ENCODE measurements around the gene UBE2J2.

The UBE2J2 gene

DNA sequence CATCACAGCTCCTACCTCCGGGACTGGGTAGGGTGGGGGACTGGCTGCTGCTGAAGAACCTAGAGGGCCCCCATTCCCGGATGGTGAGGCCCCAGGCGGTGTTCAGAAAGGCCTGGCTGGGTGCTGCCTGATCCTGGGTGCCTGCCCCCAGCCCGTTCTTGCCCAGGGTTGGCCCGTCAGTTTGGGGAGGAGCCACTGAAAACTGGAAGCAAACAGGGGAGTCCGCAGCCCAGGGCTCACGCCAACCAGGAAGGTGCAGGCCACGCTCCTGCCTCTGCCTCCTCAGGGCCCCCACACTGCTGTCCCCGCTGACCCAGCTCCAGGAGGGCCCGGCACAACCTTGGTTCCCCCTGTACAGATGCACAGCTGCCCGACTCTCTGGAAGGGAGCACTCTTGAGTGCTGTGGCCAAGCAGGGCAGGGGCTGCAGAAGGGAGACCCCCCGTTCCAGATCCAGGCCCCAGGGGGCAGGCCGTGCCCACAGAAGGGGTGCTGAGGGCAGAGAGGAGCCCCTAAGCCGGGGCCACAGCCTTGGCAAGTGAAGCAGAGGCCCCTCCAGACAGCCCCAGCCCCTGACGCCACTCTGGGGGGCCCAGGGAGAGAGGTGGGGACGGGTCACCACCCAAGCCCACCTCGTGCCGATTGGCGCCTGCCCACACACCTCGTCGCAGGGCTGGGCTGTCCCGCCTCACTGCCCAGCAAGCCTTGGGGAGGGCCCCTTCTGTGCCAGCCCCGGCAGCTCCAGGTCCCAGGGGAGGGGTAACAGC lies 32.6 kb downstream of the UBE2J2 start:
- no peak for DNase-seq (ENCODE audit: low read depth in 2 of 2)

DNA sequence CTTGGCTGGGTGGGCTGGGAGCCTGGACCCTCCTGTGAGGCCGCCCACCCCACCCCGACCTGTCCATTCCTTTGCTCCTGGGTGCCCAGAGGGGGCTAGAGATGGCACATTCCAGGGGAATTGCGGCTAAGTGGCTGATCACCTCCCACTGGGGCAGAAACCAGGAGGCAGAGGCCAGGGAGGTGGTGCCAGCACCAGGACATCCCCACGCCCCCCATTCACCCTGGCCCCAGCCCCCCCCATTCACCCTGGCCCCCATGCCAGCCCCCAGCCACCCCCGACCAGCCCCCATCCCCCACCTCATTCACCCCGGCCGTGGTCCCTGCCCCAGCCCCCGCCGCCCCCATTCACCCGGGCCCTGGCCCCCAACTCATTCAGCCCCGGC lies 33.3 kb downstream of the UBE2J2 start:
- DNase-seq (ENCODE audit: low read depth in 2 of 2): no peak

DNA sequence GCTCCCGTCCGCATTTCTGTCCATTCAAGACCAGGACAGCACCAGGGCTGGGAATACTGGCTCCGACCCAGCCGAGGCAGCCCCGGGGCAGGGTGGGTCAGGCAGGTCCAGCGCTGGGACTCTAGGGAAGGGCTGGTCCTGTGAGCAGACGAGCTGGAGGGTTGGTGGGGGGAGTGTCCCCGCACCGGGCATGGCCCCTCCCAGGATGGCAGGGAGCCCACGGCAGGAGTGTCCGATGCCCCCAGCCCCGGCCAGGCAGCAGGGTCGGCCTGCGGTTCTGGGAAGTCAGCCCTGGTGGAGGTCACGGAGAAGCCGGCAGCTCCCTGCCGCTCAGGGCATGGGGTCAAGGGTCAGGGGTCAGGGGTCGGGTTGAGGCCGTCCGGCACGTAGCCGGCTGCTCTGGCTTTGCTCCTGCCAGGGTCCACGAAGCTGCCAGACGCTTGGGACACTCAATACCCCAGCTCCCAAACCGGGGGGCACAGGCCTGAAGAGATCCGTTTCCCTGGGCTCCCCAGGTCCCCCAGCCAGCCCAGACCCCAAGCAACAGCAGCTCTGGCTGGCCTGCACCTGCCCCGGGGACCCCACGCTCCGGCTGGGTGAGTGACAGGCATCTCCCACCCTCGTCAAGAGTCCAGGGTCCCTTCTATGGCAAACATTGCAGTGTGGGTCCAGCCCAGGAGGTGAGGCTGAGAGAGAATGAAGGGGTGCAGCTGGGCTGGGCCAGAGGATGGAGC lies 33.9 kb downstream of the UBE2J2 start:
- DNase-seq (ENCODE audit: low read depth in 2 of 2): no peak

DNA sequence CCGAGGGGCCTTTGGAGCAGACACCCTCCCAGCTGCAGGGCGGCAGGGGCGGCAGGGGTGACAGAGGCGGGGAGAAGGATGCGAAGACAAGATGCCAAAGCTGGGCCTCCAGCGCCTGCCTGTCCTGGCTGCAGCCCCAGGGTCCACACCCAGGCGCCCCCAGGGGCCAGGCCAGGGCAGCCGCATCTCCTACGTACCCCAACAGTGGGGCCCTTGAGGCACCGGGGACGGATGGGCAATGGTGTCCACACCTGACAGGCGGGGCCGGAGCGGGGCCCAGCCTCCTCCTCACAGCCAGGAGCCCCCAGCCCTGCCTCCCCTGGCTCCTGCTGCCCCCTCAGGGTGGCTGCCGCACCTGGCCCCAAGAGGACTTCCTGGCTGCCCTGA lies 34.4 kb downstream of the UBE2J2 start:
- DNase-seq (ENCODE audit: low read depth in 2 of 2): no peak

DNA sequence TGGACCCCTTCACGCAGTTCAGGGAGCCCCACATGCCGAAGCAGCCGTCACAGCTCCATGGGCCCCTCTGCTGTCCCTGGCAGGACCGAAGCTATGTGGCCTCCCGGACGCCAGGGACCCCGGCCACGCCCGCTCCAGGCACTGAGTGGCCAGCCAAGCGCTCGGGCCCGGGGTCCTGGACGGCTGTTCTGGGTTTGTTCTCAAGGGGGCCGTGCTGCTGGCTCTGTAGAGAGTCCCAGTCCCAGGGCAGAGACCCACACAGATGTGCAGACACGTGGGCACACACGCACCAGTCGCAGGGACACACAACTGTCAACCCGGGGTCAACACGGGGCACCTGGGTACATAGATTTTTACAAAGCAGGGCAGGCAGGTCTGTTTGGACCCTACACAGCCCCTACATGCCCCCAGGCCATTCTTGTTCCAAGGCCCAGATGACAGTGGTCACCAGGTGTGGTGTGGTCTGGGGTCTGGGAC lies 34.9 kb downstream of the UBE2J2 start:
- no peak for DNase-seq (ENCODE audit: low read depth in 2 of 2)

DNA sequence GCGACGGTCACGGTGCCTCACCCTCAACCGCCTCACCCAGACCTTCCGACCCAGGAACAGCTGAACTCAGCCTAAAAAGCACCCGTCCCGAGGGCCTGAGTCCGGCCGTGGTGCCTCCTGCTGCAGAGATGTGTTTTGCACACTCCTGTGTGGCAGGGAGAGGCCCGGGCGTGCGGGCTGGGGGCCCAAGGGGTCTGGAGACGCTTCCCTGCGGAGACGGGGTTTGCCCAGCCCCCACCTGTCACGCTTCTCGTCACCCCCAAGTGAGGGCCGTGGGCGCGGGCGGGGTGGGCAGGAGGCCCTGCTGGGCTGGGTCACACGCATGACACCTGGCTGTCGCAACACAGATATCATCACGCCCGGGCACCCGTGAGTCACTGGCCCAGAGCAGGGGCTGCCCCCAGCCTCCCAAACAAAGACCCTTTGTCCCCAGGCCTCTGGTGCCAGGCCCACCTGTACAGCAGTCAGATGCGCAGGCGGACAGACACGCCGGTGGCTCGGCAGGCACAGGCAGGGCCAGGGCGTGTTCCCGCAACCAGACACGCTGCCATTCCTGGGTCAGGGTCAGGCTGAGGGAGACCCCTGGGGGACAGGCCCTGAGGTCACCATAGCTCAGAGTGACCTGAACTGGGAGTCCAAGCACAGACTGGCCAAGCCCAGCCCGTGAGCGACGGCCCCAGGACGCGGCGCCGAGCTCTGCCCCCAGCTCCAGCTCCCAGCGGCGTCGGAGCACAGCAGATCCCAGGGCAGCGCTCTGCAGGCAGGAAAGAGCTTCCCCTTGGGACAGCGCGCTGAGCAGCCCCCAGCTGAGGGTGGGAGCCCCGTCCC lies 35.6 kb downstream of the UBE2J2 start:
- DNase-seq (ENCODE audit: low read depth in 2 of 2): no peak

DNA sequence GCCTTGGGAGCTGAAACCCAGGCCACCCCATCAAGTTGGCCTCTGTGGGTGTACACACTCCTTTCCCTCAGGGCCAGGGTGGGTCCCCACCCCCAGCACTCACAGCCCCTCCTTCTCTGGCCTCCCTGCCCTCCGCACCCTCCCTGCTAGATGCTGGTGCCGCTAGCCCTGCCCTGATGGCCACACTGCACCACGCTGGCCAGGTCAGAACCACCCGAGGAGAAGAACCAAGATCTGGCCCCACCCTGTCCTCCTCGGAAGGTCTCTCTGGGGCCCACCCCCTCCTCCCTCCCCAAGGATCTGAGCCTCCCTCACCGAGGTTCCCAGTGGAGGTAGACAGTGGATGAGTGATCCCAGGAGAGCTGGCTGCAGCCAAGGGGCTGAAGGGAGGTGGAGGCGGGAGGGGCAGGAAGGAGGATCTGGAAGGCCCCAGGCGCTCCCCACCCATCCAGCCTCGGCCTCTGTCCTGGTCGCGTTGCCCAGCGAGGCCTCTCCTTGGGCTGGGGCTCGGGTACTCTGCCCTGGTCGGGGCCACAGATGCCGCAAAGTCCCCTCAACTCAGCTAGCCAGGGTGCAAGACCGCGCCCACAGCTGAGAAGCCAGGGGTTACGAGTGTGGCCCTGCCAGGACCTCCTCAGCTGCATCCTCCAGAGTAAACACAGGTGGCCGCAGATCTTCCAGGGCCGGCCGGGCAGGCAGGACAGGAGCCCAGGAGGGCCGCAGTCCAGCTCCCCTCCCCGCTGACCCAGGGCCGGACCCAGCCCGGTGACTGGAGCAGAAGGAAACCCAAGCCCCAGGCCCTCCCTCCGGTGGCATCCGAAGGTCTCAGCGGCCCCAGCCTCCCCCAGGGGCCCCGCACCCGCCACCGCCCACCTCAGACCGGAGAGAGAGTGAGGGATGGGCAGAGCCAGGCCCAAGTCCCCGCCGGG lies 36.4 kb downstream of the UBE2J2 start:
- no peak for DNase-seq (ENCODE audit: low read depth in 2 of 2)

DNA sequence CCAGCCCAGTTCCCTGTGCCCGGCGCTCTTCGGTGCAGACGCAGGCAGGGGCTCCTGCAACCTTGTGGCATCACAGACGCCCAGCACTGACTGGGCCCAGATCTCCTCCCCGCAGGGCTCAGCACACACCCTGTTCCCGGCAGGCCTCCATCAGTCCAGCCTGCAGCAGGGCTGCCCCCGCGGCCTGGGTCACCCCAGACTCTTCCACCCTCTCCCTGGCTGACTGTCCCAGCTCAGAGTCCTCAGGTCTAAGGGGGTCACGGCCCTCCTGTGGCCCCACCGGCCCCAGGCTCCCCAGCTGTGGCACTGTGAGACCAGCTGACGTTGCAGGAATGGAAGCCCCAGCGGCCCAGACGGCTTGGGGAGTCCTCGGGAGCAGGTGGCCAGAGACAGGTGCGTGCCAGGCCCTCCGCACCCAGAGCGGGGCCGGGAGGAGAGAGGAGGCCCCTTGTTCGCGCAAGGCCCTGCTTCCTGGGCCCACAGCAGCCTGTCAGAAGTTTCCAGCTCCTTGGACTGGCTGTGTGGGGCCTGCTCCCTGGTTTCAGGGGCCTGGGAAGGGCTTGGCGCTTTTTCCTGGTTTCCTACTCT lies 37.4 kb downstream of the UBE2J2 start:
- DNase-seq (ENCODE audit: low read depth in 2 of 2): no peak

DNA sequence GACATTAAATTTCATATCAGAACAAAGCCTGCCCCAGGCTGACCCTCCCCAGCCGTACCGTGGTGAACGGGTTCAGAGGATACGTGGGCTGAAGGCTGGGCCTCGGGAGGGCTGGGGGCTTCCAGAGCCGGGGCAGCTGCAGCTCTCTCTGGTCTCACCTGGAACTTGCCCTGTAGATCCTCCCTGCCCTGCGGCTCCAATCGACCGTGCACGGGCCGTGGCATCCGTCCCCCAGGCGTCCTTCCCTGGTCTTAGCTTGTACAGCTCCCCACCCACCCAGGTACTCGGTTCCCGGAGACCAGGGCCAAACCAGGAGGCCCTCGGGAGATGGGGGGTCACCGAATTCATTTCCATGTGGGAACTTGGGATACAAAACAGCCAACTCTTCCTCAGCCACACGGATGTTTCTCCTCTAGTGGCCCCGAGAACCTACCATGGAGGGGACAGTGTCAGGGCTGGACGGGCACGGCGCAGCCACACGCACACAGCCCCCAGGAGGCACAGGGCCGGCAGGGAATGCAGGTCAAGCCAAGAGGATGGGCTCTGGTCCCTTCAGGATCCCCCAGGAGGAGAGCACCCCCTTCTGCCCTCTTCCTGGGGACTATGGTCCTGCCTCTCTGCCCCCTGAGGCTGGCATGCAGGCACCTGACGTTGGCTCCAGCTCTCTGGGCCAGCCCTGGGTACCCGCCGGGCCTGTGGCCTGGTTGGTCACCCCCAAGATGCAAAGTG lies 38.5 kb downstream of the UBE2J2 start:
- no peak for DNase-seq (ENCODE audit: low read depth in 2 of 2)

DNA sequence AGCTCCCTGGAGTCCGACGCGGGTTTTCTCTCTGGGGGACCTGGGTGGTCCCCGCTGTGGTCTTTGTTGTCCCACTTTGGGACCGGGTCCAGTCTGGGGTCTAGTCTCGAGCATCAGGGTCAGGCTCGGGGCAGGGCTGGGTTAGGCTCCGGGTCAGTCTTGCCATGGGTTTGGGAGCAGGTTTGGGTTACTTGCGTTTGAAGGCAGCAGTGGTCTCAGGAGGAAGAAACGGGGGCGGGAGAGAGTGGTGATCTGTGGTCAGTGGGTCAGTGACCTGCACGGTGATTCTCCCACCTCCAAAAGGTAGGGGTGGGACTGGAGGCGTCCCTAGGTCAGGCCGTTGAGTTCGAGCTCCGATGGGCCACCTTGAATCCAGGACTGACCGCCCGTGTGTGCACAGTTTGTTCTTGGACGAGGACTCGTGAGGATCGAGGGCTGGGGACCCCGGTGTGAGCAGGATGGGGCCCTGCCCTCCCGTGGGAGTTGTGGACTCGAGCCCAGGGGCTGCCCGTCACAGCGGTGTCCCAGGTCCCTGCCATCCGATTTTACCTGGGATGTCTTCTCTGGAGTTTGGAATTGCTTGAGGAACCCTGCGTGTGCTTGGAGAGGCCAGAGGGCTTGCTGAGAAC lies 39.4 kb downstream of the UBE2J2 start:
- no peak for DNase-seq (ENCODE audit: low read depth in 2 of 2)

DNA sequence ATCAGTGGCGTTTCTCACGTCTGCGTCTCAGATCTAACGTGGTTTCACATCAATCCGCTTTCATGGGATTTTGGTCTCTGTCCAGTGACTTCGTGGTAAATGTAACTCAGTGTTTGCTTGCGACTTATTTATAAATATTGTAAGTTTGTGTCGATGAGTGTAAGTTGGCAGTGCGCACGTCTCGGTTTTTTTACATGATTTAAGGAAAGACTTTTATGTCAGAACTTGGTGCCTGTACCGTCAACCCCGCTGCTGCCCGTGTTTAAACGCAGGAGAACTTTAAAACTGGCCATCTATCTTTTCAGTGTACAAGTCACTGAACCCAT lies 40.1 kb downstream of the UBE2J2 start:
- no peak for DNase-seq (ENCODE audit: low read depth in 2 of 2)

DNA sequence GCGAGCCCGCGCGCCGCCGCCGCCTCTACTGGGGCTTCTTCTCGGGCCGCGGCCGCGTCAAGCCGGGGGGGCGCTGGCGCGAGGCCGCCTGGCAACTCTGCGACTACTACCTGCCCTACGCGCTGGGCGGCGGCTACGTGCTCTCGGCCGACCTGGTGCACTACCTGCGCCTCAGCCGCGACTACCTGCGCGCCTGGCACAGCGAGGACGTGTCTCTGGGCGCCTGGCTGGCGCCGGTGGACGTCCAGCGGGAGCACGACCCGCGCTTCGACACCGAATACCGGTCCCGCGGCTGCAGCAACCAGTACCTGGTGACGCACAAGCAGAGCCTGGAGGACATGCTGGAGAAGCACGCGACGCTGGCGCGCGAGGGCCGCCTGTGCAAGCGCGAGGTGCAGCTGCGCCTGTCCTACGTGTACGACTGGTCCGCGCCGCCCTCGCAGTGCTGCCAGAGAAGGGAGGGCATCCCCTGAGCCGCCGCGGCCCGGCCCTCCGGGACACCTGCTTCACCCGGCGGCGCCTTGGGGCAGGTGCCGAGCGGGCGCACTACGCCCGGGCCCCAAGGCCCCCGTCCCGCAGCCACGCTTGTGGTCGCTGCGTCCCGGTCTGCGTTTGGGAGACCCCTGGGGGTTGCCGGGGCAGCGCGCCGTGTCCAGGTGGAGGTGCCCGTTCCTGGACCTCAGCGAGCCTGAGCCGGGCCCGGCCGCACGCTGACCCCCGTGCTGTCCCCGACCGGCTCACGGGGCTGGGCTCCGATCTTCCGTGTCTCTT lies 40.7 kb downstream of the UBE2J2 start:
- no peak for DNase-seq (ENCODE audit: low read depth in 2 of 2)

DNA sequence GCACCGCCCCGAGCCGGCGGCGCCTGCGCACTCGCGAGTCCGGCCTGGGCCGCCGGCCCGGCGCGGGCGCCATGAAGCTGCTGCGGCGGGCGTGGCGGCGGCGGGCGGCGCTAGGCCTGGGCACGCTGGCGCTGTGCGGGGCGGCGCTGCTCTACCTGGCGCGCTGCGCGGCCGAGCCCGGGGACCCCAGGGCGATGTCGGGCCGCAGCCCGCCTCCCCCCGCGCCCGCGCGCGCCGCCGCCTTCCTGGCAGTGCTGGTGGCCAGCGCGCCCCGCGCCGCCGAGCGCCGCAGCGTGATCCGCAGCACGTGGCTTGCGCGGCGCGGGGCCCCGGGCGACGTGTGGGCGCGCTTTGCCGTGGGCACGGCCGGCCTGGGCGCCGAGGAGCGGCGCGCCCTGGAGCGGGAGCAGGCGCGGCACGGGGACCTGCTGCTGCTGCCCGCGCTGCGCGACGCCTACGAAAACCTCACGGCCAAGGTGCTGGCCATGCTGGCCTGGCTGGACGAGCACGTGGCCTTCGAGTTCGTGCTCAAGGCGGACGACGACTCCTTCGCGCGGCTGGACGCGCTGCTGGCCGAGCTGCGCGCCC lies 41.4 kb downstream of the UBE2J2 start, which contains the start of gene B3GALT6:
Gene B3GALT6, plus strand, starts transcription at position 30 of the 588 bp plus-strand sequence. Its CDS starts 42 bp downstream, at position 72.
- DNase-seq (ENCODE audit: low read depth in 2 of 2): no peak

DNA sequence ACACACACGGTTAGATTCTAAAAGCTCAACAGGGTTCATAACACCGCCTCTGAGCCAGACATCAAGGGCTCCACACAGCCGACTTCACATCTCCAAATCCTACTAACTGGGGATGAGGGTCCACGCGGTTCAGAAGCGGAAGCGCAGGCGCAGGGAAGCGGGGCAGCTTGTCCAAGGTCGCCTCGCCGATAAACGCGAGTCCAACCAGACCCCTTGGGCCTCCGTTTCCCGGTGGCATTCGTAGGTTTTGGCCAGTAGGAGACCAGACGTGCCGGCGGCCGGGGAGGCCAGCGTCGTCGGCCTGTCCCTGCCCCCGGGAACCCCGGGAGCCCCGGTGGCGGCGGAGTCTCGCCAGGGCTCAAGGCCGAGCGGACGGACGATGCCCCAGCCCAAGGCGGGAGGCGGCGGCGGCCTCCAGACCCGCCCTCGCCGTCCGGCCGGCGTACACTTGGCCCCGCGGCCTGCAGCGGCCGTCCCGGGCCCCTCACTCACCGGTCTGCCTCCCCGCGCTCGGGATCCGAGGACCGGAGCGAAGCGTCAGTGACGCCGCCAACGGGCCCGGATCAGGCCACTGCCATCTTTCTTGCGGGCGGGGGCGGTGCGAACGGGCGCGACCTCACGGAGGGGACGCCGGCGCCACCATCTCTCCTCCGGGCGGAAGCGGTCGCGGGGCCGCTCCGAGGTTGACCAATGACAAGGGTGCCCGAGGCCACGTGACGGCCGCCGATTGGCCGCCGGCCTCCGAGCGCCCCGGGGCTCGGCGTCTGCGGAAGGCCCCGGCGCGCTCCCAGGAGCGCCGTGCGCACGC lies 42.0 kb downstream of the UBE2J2 start, which contains the start of gene SDF4:
Gene SDF4, minus strand, starts transcription at position 602 of the 808 bp plus-strand sequence. CDS start 3,229 bp downstream, outside the sequence.
- peak; percentile 92 to 95 for DNase-seq (ENCODE audit: low read depth in 2 of 2)

DNA sequence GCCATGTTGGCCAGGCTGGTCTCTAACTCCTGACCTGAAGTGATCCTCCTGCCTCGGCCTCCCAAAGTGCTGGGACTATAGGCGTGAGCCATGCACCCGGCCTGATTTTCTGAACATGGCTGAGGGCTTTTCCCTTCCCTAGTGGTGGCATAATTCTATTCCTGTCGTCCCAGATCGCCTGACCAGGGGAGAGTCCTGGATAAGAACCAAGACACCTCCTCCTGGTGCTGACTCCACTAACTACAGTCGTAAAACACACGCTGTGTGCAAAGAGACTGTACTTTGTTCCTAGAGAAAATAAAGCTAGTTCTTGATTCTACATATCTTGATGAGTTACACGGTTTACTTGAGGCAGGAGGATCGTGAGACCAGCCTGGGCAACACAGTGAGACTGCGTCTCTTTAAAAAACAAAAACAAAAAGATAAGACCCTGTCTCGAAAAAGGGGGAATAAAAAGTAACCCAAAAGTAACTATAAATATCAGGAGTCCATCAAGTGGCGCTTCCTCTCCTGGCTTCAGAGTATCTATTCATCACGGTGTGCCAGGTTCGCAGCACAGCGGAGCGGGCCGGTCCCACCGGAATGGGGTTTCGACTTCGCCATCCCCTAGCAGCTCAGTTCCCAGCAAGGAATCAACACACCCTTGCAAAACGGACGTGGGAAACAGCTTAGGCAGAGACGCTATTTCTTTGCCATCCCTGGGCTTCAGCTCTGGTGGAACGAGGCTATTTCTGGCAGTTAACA lies 42.8 kb downstream of the UBE2J2 start:
- no peak for DNase-seq (ENCODE audit: low read depth in 2 of 2)

DNA sequence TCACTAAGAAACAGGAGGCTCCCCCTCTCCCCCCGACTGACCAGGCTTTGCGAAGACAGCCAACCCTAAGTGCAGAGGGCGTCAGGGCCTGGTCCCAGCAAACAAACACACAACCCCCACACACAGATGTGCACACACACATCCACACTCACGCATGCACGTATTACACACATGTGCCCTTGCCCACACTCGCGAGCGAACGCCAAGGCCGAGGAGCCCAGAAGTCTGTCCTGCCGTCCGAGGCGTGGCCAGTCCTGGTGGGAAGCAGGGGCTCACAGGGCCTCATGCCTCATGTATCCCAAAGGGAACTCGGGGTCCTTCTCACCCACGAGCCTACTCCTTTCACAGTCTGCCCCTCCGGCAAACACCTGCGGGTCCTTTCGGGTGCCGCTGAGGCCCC lies 43.9 kb downstream of the UBE2J2 start:
- DNase-seq (ENCODE audit: low read depth in 2 of 2): no peak
